Measurements from ENCODE around the gene WIZ.

DNA sequence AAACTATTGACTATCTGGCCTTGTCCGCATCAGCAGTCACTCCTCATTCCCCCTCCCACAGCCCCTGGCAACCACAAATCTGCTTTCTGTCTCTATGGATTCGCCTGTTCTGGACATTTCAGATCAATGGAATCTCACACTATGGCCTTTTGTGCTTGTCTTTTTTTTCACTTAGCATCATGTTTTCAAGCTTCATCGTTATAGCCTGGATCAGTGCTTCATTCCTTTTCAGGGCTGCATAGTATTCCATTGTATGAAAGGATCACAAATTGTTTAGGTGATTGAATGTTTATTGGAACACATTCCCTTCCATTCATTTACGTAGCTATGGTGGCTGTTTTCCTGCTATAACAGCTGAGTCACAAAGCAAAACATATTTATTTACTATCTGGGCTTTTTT lies 37.3 kb upstream of the WIZ start:
- TF ChIP-seq, protein P1, sequence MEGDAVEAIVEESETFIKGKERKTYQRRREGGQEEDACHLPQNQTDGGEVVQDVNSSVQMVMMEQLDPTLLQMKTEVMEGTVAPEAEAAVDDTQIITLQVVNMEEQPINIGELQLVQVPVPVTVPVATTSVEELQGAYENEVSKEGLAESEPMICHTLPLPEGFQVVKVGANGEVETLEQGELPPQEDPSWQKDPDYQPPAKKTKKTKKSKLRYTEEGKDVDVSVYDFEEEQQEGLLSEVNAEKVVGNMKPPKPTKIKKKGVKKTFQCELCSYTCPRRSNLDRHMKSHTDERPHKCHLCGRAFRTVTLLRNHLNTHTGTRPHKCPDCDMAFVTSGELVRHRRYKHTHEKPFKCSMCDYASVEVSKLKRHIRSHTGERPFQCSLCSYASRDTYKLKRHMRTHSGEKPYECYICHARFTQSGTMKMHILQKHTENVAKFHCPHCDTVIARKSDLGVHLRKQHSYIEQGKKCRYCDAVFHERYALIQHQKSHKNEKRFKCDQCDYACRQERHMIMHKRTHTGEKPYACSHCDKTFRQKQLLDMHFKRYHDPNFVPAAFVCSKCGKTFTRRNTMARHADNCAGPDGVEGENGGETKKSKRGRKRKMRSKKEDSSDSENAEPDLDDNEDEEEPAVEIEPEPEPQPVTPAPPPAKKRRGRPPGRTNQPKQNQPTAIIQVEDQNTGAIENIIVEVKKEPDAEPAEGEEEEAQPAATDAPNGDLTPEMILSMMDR (IDR thresholded peaks at IDR 0.05) = no peak
- TF ChIP-seq POLR2A (IDR thresholded peaks at IDR 0.05) (no peak), EP300 (IDR thresholded peaks at IDR 0.05) (no peak)
